ENCODE results near the gene AHDC1.
A peak's percentile ranks its signal among the peaks of the same experiment; 100 is the strongest.
"Not testable (repeated sequence)": the region's sequence is repeated elsewhere in the genome, so short reads cannot be mapped to it uniquely, and the experiment has no call there.

AHDC1 gene, protein sequence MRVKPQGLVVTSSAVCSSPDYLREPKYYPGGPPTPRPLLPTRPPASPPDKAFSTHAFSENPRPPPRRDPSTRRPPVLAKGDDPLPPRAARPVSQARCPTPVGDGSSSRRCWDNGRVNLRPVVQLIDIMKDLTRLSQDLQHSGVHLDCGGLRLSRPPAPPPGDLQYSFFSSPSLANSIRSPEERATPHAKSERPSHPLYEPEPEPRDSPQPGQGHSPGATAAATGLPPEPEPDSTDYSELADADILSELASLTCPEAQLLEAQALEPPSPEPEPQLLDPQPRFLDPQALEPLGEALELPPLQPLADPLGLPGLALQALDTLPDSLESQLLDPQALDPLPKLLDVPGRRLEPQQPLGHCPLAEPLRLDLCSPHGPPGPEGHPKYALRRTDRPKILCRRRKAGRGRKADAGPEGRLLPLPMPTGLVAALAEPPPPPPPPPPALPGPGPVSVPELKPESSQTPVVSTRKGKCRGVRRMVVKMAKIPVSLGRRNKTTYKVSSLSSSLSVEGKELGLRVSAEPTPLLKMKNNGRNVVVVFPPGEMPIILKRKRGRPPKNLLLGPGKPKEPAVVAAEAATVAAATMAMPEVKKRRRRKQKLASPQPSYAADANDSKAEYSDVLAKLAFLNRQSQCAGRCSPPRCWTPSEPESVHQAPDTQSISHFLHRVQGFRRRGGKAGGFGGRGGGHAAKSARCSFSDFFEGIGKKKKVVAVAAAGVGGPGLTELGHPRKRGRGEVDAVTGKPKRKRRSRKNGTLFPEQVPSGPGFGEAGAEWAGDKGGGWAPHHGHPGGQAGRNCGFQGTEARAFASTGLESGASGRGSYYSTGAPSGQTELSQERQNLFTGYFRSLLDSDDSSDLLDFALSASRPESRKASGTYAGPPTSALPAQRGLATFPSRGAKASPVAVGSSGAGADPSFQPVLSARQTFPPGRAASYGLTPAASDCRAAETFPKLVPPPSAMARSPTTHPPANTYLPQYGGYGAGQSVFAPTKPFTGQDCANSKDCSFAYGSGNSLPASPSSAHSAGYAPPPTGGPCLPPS (N-terminal part only)

DNA sequence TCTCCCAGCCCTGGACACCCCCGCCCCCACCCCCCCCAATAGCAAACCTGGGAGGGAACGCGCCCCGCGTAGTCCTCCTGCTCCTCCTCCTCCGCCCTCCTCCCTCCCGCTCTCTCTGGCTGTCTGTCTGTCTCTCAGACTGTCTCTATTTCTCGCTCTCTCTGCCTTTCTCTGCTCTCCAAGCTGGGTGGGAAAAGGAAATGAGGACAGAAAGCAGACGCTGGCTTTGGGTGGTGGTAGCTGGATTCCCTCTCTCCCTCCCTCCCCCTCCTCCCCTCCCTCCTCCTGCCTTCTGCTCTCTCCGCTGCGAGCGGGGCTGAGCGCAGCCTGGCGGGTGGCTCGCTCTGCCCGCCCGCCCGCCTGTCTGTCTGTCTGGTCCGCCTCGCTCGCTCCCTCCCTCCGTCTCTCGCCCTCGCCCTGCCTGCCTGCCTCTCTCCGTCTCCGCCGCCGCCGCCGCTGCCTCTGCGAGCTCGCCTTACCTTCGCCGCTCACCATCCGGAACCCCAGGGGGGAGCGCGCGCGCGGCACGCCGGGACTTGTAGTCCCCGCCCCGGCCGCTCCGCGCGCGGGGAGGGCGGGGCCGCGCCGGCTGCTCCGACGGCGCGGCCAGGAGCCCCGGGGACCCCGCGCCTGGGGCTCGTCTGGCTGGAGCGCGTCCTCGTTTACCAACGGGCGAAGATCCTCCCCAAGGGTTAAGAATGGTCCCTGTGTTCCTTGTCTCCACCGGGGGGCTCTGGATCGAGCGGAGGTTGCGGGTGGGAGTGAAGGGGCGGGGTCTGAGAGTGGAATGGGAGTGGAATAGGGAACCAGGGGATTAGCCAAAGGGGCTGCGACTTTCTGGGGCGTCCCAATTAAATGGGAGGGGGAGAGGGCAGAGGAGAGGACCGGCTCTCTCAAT is at the start of gene AHDC1:
TSS of gene AHDC1 (minus strand) at position 464 of the 898 bp plus-strand sequence. CDS start 52,029 bp downstream, outside the sequence.
- peak; percentile 86 to 91 for DNase-seq

DNA sequence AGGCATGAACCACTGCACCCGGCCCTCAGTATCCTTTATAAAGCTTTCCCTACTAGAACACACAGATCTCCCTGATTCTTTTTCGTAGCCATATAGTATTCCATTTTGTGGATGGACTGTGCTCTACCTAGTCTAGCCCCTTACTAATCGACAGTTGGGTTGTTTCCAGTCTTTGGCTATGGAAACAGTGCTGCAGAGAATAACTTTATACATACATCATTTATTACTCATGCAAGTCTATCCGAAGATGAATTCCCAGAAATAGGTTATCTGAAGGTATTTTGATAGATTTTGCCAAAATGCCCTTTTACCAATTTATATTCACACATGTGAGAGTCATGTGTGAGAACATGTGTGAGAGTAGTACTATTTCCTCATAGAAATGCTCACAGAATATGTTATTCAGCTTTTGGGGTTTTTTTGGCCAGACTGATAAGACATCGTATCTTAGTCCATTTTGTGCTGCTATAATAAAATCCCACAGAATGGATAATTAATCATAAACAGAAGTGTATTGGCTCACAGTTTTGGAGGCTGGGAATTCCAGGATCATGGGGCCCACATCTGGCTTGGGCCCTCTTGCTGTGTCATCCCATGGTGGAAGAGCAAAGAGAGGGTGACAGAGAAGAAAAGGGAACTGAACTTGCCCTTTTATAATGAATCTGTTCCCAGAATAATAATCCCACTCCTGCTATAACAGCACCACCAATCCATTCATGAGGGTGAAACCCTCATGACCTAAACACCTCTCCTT is 48.3 kb upstream of the AHDC1 start:
- DNase-seq, result no peak

DNA sequence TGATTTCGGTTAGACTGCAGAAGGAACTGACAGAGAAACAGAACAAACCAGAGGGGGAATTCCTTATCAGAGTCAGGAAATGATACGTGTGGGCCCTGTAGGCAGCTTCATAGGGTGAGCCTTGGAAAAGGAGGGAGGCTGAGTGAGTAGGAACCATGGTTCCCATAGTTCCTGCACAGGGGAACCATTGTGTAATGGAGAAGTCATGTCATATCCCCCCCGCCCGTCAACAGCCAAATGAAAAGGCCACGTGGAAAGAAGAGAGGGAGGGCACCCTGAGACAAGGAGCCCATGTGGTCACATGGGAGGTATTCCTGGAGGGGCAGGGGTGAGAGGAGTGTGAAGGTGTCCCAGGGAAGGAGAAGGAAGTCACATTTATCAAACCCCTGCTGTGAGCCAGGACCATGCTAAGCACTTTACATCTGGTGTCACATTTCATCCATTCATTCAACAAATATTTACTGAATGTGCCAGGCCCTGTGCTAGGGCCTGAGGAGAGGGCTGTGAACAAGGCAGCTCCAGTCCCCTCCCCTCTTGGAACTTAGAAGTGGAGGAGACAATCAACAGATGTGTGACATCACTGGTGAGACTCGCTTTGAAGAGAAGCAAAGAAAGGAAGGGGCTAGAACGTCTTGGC is 46.7 kb upstream of the AHDC1 start:
- no peak for DNase-seq

DNA sequence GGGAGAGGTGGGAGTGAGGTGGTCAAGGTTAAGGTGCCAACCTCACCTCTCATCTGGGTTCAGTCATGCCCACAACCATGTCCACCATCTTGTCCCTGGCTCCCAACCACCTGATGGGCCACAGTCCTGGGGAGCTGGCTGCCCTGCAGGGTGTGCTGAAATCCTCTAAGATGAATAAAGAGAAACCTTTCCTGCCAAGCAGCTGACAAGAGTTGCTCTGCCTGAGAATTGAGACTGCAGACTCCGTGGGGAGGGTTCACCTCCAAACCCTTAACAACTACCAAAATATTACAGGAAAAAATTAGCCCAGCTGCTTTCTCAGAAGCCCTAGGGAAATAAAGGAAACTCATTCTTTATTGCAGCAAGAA is 46.2 kb upstream of the AHDC1 start:
- DNase-seq, result no peak

DNA sequence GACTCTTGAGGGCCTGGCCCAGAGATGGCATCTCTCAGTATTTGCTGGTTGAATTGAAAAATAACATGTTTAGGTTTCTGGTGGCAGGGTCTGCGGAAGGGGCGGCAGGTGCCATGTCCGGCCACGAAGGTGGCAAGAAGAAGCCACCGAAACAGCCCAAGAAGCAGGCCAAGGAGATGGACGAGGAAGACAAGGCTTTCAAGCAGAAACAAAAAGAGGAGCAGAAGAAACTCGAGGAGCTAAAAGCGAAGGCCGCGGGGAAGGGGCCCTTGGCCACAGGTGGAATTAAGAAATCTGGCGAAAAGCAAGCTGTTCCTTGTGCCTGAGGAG is 45.3 kb upstream of the AHDC1 start:
- no peak for DNase-seq

DNA sequence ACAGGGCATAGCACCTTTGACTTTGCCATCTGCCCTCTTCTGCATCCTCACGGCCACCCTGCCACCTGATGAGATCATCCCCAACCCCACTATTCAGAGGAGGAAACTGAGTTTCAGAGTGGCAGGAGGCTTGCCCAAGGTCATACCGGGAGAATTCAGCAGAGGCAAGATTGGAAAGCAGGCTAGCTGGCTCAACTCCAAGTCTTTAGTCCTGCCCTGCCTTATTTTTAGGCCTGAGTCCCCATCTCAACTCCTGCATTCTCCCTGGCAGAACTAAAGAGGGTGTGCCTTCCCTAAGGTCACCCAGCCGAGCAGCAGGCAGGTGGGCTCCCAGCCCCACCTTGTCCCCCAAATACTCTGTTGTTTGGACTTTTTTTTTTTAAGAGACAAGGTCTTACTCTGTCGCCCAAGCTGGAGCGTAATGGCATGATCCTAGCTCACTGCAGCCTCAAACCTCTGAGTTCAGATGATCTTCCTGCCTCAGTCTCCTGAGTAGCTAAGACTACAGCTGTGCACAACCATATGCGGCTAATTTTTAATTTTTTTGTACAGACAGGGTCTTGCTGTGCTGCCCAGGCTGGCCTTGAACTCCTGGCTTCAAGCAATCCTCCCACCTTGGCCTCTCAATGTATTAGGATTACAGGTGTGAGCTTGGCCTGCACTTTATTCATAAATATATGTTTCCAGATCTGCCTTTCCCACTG is 44.8 kb upstream of the AHDC1 start:
- DNase-seq, result peak in 1 of 2 experiments; percentile 26

DNA sequence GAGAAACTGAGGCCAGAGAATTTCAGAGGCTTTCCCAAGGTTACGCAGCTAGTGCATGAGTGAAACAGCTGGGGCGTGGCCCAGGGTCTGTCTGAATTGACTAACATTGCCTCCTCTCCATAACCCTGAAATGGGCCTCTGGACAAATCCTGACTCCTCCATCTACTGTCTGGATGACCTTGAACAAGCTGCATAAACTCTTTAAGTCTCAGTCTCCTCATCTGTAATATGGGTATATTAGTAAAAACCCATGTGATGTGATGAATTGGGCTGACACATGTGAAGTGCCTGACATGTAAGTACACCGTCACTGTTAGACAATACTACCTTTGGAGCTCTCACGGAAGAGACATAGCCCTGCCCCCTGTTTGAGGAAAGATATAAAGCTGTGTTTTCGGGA is 43.4 kb upstream of the AHDC1 start:
- DNase-seq, result no peak

DNA sequence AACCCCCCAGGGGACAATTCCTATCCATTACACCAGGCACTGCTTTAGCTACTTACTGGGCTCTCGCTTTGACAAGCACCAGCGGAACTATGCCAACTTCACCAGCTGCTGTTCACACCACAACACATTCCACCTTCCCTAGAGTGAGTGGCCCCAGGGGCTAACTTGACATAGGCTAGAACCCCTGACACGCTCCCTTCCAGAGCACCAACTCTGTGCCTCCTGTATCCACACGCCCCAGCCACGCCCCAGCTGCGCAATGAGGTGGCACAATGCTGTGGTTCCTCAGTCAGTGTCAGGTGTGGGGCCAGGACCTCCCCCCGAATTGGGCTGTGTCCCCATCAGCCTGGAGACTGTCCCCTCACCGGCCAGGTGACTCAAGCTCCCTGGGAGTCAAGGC is 42.7 kb upstream of the AHDC1 start:
- DNase-seq, result peak in 1 of 2 experiments; percentile 21

DNA sequence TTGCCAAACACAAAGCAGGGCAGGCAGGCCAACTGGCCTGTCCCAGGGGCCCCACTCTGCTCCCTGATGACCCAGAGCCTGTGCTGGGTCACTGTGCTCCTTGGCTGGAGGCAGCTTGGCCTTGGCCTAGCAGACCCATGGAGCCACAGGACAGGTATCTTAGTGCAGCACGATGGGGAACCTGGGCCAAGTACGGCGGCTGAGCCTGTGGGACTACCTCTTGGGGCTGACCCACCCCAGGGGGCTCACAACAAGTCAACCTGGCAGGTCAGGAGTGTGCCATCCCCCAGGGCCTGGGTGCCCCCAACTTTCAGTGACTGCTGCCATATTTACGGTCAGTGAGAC is 41.1 kb upstream of the AHDC1 start:
- no peak for DNase-seq

DNA sequence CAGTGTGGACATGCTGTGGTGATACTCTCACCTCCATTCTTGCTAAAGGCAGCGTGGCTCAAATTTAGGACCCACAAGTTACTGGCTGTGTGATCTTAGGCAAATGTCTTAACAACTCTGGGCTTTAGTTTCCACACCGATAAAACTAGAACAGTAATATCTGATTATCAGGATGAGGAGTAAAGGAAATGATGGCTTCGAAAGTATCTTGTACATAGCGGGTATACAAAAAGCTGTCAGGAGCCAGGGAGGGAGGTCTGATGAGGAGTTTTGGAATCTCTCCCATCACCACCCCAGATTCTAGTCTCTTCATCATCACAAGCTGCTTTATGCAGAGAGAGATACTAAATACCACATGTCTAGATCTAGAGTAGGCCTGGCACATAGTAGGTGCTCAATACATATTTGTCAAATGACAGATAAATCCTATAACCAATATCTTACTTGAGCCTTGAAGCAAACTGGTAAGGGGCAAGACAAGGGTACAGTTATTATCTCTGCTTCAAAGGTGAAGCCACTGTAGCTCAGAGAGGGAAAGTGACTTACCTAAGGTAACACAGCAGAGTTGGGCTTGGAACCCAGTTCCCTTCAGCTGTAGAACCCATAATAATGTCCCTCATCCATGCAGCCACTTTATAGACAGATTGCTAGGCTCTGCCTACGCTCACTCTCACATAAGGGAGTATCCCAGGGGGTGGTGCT is 40.6 kb upstream of the AHDC1 start:
- DNase-seq, result no peak

DNA sequence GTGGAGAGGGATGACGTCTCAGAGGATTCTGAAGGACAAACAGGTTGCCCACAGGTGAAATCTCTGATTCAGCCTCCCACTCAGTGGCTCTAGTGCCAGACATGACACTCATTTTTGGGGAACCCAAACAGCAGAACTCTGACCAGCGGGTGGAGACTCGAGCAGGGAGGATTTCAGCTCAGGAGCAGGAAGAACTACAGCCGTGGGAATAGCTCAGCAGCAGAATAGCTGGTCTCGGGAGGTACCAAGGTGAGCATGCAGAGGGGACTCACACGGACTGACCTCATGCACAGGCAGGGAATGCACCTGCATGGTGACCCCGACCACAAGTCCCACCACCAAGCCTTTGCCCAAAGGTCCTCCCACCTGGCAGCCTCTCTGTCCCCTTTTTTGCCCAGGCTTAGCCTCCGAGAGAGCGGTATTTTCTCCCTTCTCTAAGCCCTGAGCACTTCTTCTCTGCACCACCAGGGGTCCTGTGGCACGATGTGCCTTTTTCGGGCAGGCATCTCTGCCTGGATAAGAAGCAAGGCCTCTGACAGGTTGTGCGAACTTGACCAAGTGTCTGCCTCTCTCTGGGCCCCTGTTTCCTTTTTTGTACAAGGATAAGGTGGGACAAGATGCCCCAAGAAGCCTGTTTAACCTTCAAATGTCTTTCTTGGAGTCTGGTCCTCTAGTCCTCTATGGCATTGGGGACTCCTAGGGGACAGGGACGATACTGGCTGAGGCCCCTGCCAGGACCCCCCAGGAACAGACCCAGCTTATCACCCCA is 39.8 kb upstream of the AHDC1 start:
- DNase-seq, result peak in 1 of 2 experiments; percentile 42

DNA sequence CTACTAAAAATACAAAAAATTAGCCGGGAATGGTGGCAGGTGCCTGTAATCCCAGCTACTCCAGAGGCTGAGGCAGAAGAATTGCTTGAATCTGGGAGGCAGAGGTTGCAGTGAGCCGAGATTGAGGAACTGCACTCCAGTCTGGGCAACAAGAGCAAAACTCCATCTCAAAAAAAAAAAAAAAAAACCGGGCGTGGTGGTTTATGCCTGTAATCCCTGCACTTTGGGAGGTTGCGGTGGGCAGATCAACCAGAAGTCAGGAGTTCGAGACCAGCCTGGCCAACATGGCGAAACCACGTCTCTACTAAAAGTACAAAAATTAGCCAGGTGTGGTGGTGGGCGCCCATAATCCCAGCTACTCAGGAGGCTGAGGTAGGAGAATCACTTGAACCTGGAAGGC is 36.6 kb upstream of the AHDC1 start:
- DNase-seq, result not testable (repeated sequence)

DNA sequence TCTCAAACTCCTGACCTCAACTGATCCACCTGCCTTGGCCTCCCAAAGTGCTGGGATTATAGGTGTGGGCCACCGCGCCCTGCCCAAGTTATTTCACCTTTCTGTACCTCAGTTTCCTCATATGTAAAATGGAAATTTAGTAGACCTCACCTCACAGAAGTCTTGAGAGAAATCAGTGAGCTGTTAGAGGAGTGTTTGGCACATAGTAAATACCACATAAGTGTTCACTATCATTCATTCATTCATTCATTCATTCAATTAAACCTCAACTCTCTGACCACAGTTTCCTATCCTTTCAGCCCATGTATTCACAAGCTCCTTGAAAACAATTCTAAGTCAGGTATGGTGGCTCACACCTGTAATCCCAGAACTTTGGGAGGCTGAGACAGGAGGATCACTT is 34.9 kb upstream of the AHDC1 start:
- DNase-seq, result no peak

DNA sequence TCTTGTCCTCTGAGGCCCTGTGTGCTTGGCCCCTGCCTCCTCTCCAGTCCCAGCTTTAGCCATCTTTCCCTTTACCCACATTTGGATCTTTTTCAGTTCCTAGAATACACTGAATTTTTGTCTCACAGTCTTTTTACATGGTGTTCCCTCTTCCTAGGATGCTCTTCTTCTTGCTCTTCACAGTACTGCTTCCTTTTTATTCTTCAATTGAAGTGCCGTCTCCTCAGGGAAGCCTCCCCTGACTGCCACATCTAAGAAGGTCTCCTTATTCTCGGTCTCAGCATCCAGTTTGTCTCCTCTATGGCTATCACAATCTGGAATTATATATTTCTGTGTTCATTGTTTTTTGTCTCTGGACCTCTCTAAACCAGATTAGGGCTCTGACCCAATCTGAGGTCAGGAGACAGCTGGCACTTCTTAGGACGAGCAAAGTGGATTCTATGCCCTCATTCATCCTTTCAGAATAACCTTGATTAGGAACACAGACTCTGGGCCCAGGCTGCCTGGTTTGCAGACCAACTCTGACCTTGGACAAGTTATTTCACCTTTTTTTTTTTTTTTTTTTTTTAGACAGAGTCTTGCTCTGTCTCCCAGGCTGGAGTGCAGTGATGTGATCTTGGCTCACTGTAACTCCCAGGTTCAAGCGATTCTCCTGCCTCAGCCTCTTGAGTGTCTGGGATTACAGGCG is 34.2 kb upstream of the AHDC1 start:
- DNase-seq, result no peak

DNA sequence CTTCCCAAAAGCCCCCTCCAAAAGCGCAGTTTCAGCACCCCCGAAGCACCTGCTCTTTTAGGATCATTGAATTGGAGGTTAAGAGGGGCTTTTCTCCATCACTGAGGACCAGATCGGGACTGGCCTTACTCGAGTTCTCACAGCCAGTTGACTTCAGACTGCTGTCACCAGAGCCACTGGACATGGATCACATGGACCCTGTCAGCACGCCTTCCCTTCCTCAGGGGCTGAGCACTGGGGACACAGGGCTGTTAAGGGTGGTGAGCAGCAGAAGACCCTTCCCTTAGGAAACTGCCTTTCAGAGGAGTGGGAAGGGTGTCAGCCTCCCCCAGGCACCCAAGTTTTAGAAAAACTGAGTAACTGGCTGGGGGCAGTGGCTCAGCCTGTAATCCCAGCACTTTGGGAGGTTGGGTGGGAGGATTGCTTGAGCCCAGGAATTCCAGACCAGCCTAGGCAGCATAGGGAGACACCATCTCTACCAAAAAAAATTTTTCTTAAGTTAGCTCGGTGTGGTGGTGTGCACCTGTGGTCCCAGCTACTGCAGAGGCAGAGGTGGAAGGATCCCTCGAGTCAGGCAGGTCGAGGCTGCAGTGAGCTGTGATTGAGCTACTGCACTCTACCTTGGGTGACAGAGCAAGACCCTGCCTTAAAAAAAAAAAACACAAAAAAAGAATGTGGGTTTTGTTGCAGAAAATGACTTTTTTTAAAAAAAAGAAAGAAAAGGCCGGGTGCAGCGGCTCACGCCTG is 31.6 kb upstream of the AHDC1 start:
- DNase-seq, result no peak

DNA sequence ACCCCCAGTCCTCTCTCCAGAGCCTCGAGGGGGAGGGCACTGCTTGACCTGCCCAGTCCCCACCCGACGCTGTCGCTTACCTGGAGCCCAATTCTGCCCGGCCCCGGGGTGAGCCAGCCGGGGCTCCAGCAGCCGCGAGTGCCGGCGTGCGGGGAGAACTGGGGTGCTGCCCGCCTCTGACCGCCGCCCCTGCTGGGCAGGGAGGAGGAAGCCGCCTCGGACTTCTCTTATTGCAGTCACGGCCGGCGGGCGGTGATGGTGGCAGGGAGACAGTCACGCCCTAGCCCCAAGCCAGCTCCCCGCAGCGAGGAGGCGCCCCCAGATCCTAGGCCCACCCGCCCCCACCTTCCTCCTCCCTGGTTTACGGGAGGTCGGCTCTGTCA is 31.0 kb upstream of the AHDC1 start, which contains the start of gene FGR:
TSS of gene FGR (minus strand) at position 201 of the 383 bp plus-strand sequence. CDS start 11,269 bp downstream, outside the sequence.
- DNase-seq, result no peak

DNA sequence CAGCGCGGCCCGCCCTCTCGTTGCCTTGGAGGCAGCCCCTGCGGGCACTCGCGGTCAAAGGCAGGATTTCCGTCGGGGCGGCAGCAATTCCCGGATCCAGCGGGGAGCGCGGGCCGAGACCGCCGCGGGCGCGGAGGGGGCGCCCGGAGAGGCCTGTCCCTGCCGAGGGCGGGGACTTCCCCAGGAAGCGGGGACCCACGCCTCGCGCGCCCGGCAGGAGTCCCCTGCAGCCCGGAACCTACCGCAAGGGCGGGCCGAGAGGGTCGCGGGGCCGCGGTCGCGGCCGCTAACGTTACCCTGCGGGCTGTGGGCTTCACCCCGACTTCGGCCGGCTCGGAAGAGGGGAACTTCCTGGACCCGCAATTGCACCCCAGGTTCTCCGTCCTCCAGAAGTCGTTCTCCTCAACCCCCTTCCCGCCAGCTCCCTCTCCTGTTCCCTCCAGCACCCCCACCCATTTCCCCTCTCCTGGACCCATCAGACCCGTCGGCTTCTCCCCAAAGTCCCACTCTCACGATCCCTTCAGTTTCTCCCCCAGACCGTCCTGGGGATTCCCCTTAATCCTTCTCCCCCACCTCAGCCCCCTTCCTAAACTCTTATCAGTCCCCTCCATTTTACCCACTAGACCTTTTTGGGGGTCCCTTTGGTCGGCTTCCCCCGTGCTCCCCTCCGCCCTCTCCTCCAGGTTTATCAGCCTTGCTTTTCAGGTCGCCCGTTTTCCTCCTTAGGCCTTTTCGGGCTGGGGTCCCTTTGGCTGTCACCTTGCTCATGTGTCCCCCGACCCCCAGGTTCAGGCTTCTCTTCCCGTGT is 30.4 kb upstream of the AHDC1 start:
- no peak for DNase-seq
